Testis (tissue), 3 donors: ENCODE results near the gene BCO2. TPM values are rescaled to one million over a fixed set of nuclear protein-coding genes. Genes with fewer than 3 reads are reported as not detected.

ENCODE experiments used
- DNase-seq: peaks from one replicate; pipeline ENCODE4 v3.0.0-alpha.2; 2019
- H3K27ac ChIP-seq, 2 donors: fragments of 200-600 bp; sonication (generic); one replicate each; pipeline ENCODE4 v1.5.1; 2019
- H3K27me3 ChIP-seq: fragments of 200-600 bp; sonication (generic); one replicate; pipeline ENCODE4 v1.5.1; 2019
- H3K36me3 ChIP-seq: fragments of 200-600 bp; sonication (generic); one replicate; pipeline ENCODE4 v1.5.1; 2017; ENCODE audit warnings: low read depth; ENCODE audit errors: missing control alignments
- H3K4me1 ChIP-seq: fragments of 200-600 bp; sonication (generic); one replicate; pipeline ENCODE4 v1.5.1; 2019
- H3K4me3 ChIP-seq, 2 donors: fragments of 200-600 bp; sonication (generic); one replicate each; pipeline ENCODE4 v1.5.1; 2017 to 2019
- H3K9me3 ChIP-seq: fragments of 200-600 bp; sonication (generic); one replicate; pipeline ENCODE4 v1.5.1; 2017
- CTCF ChIP-seq, 3 experiments: fragments of 450-650 bp in 2 of 3; fragments of 200-600 bp in 1 of 3; sonication (generic) in 1 of 3; IDR thresholded peaks; one replicate each; pipeline ENCODE4 v1.5.1; 2016 to 2019; ENCODE audit warnings: antibody characterized with exemption in 3 of 3, mild to moderate bottlenecking in 2 of 3, moderate library complexity in 1 of 3
- POLR2A ChIP-seq: fragments of 450-650 bp; IDR thresholded peaks from one replicate; pipeline ENCODE4 v1.6.1; 2017; ENCODE audit warnings: antibody characterized with exemption, mild to moderate bottlenecking, moderate library complexity
- WGBS, 2 donors: methylation state at CpG; one replicate each; pipeline ENCODE4 v1.1.5; 2018; 5-methylcytosine and 5-hydroxymethylcytosine counted together
- intact Hi-C: fragments of 100-400 bp; cut with DNase I; formaldehyde crosslinking; loops from one replicate; pipeline ENCODE4 v1.15.1; 2023; ENCODE audit warnings: low total_unique reads
- polyA plus RNA-seq: library from polyadenylated mRNA; stranded (reverse); fragments of 350-450 nt; fragmentation: Illumina TruSeq; extraction: RNeasy Lipid Tissue Mini Kit (QIAGEN cat#74804); gene quantifications from one replicate; pipeline ENCODE4 v1.2.3, GENCODE V29; 2014; ENCODE audit warnings: low read depth, low replicate concordance; ENCODE audit not compliant: insufficient read depth
- total RNA-seq, 2 donors: library from RNA; depleted of rRNA; stranded (reverse); fragments of >200 nt; gene quantifications; one replicate each; pipeline ENCODE4 v1.2.3, GENCODE V29; 2016

BCO2 gene
- total and polyA plus RNA-seq, 3 donors from 2014 or later, result 10.2 to 11.0 (median 10.4) TPM

DNA sequence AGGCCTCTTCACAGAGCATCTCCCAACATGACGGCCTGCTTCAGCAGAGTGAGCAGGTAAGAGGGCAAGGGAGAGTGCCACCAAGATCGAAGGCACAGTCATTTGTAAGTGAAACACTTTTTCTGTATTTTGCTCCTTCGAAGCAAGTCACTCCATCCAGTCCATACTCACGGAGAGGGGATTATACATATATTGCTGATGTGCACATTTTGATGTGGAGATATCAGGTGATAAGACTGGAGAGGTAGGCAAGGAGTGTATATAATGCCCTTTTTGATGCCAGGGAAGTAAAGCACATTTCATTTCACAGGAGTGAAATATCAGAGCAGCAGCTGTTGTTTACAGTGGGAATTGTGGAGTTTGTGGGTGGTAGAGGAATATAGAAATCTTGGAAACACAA lies 62.1 kb downstream of the BCO2 start:
- H3K36me3 ChIP-seq, result peaks cover 6% of the 10 kb centered on the region
- no peak for TF ChIP-seq CTCF (IDR thresholded peaks at IDR 0.05)
- no peak for TF ChIP-seq POLR2A
- no peaks in the 10 kb centered on the region for H3K27me3 ChIP-seq
- intact Hi-C loops, result no loop called here
- H3K9me3 ChIP-seq, result no peaks in the 10 kb centered on the region
- WGBS, 2 donors, result 91 to 97% methylated on average over 4 of the region's 4 CpGs
- no peak overlapping the region for H3K27ac ChIP-seq
- H3K4me1 ChIP-seq, result no peaks in the 10 kb centered on the region
- no peak overlapping the region for H3K4me3 ChIP-seq
- DNase-seq, result no peak

GRCh38 chr11:112238041-112238440 lies 62.7 kb downstream of the BCO2 start:
- no peak overlapping the region for H3K27ac ChIP-seq
- H3K4me1 ChIP-seq, result no peaks in the 10 kb centered on the region
- no peak for DNase-seq
- WGBS, 2 donors, result 85 to 86% methylated on average over 3 of the region's 3 CpGs
- H3K4me3 ChIP-seq, result no peak overlapping the region
- no peaks in the 10 kb centered on the region for H3K27me3 ChIP-seq
- peaks cover 6% of the 10 kb centered on the region for H3K36me3 ChIP-seq
- H3K9me3 ChIP-seq, result no peaks in the 10 kb centered on the region
- intact Hi-C loops, result no loop called here
- TF ChIP-seq CTCF (IDR thresholded peaks at IDR 0.05) (no peak), POLR2A (no peak)

DNA sequence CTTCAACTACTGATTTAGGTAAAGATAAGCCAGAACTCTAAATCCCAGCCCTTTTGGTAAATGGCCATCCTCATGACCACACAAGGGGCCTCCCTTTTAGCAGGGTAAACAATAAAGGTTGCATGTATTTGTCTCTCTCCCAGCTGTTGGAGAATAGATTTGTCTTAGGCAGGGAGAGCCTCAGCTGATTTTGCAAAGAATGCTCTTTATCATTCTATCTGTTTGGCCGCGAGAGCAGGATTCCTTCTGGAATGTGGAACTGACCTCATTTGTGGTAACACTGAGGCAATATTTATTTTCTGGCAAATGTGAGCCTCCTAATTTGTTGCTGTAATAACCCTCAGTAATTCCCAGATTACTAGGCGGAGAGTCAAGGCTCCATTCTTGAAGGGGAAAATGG lies 66.2 kb downstream of the BCO2 start:
- Histone ChIP-seq H3K27ac (no peak overlapping the region), H3K4me3 (no peak overlapping the region), H3K4me1 (no peaks in the 10 kb centered on the region), H3K36me3 (no peaks in the 10 kb centered on the region), H3K27me3 (no peaks in the 10 kb centered on the region), H3K9me3 (no peaks in the 10 kb centered on the region)
- 66 to 72% methylated on average over 3 of the region's 3 CpGs for WGBS, 2 donors
- intact Hi-C loops, result no loop called here
- no peak for DNase-seq
- TF ChIP-seq CTCF (IDR thresholded peaks at IDR 0.05), result no peak
- no peak for TF ChIP-seq POLR2A

GRCh38 chr11:112247201-112247600 lies 71.9 kb downstream of the BCO2 start:
- WGBS, 2 donors, result 80 to 87% methylated on average over 4 of the region's 4 CpGs
- intact Hi-C loops, result no loop called here

More at GRCh38 chr11:112247201-112247600, 71.9 kb downstream of the BCO2 start:
- TF ChIP-seq CTCF (IDR thresholded peaks at IDR 0.05), result no peak
- TF ChIP-seq POLR2A, result no peak
- Histone ChIP-seq H3K27ac (no peak overlapping the region), H3K27me3 (no peaks in the 10 kb centered on the region), H3K36me3 (no peaks in the 10 kb centered on the region), H3K9me3 (no peaks in the 10 kb centered on the region), H3K4me1 (peaks cover 4% of the 10 kb centered on the region), H3K4me3 (no peak overlapping the region)
- no peak for DNase-seq
